Measurements from ENCODE around the gene KIAA1217.

DNA sequence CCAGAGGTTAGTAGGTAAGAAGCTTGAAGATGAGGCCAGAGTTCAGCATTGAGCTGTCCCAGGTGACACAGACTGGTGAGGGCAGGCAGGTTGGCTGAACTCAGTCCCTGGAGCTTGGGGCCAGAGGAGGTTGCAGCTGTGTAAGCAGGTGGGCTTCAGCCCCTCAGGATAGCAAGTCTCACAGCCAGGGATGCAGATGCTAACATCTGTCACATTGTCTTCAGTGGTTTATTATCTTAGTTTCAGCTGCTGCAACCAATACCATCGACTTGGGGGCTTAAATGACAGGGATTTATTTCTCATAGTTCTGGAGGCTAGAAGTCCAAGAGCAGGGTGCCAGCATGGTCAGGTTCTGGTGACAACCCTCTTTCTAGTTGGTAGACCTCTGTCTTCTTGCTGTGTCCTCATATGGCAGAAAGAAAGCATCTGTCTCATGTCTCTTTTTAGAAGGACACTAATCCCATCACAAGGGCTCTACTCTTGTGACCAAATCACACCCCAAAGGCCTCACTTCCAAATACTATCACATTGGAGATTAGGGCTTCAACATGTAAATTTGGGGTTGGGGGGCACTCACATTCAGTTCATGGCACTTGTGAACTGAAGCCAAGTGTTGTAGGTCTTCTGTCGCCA, 146.2 kb downstream of the KIAA1217 start:
- TF ChIP-seq, protein P1, sequence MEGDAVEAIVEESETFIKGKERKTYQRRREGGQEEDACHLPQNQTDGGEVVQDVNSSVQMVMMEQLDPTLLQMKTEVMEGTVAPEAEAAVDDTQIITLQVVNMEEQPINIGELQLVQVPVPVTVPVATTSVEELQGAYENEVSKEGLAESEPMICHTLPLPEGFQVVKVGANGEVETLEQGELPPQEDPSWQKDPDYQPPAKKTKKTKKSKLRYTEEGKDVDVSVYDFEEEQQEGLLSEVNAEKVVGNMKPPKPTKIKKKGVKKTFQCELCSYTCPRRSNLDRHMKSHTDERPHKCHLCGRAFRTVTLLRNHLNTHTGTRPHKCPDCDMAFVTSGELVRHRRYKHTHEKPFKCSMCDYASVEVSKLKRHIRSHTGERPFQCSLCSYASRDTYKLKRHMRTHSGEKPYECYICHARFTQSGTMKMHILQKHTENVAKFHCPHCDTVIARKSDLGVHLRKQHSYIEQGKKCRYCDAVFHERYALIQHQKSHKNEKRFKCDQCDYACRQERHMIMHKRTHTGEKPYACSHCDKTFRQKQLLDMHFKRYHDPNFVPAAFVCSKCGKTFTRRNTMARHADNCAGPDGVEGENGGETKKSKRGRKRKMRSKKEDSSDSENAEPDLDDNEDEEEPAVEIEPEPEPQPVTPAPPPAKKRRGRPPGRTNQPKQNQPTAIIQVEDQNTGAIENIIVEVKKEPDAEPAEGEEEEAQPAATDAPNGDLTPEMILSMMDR (conservative IDR thresholded peaks at IDR 0.05; ENCODE audit: low read length): no peak
- TF ChIP-seq EZH2phosphoT487 (IDR thresholded peaks at IDR 0.05; ENCODE audit: borderline replicate concordance): no peak
